Stimulated activated naive CD4-positive, alpha-beta T cell (primary cell): ENCODE results near the gene LRWD1.
A peak's percentile ranks its signal among the peaks of the same experiment; 100 is the strongest.
"Not testable (repeated sequence)": the region's sequence is repeated elsewhere in the genome, so short reads cannot be mapped to it uniquely, and the experiment has no call there.

Source experiments
- DNase-seq, 6 experiments: peaks; one replicate each; lab custom pipeline; 2025; lab: John Stamatoyannopoulos, UW

The LRWD1 gene

DNA sequence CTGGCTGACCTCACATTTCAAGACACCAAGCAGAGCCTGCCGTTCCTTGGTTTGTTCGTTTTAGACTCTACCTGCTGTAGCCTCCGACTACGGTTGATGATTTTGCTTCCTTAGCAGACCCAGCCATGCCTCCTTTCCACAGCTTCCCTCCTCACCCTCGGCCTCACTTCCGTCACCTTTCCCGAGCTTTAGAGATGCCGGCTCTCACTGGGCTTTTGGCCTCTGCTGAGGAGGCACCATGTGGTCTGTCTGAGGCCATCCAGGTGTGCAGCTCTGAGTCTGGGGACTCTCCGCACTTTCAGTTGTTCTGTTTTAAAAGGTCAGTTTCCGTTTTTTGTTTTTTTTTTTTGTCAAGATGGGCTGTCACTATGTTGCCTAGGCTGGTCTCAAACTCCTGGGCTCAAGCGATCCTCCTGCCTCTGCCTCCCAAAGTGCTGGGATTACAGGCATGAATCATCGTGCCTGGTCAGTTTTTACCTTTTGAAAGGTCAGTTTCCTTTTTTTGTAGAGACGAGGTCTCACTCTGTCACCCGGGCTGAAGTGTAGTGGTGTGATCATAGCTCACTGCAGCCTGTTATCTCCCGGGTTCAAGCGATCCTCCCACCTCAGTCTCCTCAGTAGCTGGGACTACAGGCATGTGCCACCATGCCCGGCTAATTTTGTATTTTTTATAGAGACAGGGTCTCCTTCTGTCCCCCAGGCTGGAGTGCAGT, 19.7 kb upstream of the LRWD1 start:
- DNase-seq: no peak

DNA sequence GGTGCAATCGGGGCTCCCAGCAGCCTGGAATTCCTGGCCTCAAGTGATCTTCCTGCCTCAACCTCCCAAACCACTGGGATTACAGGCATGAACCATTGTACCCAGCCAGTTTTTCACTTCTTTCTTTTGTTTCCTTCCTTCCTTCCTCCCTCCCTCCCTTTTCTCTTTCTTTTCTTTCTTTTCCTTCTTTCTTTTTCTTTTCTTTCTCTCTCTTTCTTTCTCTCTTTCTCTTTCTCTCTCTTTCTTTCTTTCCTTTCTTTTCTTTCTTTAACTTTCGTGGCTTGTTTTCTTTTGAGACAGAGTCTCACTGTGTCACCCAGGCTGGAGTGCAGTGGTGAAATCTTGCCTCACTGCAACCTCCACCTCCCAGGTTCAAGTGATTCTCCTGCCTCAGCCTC, 19.1 kb upstream of the LRWD1 start:
- DNase-seq: no peak

DNA sequence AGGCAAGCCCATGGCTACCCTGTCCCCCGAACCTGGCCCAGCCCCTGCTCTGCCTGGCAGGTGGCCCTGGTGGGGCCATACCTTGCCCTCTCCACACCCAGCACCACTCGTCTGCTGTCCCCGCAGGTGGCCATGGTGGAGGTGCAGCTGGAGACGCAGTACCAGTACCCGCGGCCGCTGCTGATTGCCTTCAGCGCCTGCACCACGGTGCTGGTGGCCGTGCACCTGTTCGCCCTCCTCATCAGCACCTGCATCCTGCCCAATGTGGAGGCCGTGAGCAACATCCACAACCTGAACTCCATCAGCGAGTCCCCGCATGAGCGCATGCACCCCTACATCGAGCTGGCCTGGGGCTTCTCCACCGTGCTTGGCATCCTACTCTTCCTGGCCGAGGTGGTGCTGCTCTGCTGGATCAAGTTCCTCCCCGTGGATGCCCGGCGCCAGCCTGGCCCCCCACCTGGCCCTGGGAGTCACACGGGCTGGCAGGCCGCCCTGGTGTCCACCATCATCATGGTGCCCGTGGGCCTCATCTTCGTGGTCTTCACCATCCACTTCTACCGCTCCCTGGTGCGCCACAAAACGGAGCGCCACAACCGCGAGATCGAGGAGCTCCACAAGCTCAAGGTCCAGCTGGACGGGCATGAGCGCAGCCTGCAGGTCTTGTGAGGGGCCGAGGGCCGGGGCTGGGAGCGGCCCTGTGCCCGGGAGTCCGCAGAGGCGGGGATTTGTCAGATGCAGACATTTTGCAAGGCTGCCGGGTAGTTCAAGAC, 18.2 kb upstream of the LRWD1 start:
- no peak for DNase-seq

DNA sequence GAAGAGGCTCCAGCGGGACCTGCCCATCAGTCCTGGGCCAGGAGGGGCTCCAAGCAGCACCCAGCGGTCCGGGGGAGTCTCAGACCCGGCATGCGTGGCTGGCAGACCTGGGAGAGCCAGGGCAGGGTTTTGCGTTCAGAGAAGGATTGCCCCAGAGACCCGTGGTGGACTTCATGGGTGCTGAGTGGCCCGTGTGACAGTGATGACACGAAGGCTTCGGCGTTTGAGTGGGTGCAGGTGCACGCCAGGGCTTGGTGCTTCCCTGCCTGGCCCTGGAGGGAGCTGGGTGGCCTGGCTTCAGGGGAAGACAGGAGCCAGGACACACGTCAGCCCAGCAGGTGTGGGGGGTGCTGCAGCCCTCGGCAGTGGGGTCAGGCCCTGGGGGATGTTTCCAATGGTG, 17.5 kb upstream of the LRWD1 start:
- no peak for DNase-seq

DNA sequence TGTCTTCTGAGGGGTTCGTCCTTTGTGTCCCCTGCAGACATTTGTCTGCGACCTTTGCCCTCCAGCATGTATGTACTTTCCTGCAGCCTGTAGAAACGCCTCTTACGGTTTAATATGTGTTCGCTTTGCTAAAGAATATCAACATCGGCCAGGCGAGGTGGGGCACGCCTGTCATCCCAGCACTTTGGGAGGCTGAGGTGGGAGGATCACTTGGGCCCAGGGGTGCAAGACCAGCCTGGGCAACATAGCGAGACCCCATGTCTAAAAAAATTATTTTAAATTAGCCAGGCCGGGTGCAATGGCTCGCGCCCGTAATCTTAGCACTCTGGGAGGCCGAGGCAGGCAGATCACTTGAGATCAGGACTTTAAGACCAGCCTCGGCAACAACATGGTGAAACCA, 15.6 kb upstream of the LRWD1 start:
- no peak for DNase-seq

DNA sequence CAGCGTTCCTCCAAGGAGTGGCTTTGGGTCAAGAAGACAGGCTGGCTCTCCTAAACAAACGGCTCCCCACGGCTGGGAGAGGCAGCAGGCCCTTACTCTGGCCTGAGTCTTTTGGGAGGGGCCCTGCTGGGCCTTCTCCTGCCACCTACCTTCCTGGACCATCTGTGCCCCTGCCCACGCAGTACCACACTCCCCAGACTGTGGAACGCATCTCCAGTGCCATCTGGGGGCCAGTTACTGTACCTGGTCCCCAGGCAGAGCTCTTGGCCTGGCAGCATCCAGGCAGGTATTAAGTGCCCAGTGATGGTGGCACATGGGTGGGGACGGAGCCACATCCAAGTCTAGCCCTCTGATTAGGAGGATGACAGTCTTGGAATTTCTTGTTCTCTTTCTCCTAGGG, 14.5 kb upstream of the LRWD1 start:
- DNase-seq: peak; percentile 29 to 59 (median 49)

DNA sequence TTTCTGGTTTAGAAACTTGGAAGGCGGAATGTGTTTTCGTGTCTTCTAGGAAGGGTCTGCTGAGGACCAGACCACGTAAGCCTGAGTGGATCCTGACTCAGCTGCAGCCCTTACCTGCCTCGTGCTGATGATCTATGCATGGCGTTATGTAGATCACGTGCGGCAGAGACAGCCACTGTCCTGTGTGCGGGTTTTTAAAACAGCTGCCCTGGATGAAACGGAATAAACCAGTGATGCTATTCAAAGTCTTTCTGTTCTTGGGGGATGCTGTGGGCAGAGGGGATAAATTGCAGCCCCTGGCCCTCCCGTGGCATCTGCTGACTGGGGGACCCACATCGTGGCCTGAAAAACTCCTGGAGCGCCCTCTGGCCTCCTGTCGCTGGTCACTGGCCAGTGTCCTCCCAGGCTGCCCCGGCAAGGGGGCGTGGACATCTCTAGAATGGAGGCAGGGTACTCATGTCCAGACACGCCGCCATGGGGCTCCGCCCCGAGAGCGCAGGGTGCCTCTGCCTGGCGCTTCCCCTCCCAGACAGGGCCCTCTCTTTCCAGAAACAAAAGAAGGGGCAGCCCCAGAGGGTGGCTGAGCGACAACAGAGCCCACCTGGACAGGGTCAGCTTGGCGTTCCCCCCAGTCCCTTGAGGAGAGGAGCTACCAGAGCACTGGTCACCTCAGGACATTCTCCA, 13.3 kb upstream of the LRWD1 start:
- DNase-seq: no peak

DNA sequence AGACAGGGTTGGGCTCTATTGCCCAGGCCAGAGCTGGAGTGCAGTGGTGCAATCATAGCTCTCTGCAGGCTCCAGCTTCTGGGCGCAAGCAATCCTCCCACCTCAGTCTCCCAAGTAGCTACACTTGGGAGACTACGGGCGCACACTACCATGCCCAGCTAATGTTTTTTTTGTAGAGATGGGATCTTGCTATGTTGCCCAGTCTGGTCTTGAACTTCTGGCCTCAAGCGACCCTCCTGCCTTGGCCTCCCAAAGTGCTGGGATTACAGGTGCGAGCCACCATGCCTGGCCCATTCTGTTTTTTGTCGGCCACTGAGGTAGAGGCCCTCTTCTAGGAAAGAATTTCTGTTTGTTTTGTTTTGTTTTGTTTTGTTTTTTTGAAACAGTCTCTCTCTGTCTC, 12.3 kb upstream of the LRWD1 start:
- no peak for DNase-seq

DNA sequence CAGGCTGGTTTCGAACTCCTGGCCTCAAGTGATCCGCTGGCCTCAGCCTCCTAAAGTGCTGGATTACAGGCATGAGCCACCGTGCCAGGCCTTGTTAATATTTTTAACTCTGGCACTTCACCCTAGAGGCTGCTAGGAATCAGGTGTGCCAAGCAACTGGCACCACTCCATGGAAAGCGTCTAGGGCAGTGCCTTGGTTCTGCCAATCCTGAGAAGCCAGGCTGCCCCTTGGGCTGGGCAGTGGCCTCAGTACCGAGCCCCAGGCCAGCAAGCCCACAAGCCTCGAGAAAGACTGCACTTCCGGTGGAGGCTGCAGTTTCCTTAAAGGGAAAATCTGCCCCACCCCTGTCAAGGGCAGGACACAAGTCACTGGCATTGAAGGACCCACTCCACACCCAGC, 11.5 kb upstream of the LRWD1 start:
- DNase-seq: no peak

DNA sequence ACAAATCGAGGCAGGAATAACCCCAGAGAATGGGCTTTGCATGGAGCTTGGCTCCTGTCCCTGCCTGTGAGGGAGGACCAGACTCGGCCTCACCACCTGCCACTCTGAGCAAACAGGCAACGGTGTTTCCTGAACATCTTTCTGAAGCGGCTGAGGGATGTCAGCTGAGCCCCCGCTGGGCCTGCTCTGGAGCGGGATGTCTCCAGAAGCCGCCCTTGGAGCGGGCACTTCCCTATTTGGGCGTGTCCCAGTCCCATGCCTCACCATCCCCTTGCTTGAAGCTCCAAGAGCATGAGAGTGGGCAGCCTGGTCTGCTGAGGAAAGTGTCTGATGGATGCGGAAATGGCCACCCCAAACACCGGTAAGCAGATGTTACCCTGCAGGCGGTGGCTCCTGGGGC, 10.3 kb upstream of the LRWD1 start:
- no peak for DNase-seq

DNA sequence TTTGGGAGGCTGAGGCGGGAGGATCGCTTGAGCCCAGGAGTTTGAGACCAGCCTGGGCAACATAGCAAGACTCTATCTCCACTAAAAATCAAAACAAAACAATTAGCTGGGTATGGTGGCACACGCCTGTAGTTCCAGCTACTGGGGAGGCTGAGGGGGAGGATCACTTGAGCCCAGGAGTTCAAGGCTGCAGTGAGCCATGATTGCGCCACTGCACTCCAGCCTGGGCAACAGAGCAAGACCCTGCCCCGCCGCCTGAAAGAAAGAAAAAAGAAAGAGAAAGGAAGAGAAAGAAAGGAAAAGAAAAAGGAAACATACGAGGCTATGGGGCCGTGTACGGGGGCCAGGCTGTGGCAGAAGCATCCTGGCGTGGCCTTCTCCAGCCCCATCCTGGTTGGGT, 9.9 kb upstream of the LRWD1 start:
- DNase-seq: not testable (repeated sequence)

DNA sequence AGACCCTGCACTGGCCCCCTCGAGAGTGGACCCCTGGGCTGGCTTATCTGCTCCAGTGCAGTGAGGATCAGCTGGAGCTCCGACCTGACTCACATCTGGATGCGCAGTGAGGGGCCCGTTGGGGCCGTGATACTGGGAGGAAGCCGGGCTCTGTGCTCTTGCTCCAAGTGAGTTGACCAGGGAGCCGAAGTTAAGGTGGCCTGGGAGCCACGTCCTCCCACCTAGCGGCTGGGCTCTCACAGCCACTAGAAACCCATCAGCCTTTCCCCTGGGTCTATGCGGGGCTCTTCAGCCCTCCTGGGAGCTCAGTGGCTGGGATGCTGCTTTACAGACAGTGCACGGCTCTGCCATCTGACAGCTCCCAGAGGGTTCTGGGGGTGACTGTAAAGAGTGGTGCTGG, 9.2 kb upstream of the LRWD1 start:
- no peak for DNase-seq

DNA sequence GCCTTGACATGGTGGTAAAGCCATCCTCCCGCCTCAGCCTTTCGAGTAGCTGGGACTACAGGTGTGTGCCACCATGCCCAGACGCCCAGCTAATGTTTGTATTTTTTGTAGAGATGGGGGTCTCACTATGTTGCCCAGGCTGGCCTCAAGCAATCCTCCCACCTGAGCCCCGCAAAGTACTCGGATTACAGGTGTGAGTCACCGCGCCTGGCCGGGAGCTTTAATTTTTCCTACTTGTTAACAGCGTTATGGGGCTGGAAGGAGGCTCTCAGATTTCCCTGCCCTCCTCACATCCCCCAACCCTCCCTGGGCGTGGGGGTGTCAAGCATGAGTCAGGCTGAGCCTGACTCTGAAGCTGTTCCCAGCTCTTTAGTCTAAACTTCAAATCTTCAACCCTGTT, 8.5 kb upstream of the LRWD1 start:
- no peak for DNase-seq

DNA sequence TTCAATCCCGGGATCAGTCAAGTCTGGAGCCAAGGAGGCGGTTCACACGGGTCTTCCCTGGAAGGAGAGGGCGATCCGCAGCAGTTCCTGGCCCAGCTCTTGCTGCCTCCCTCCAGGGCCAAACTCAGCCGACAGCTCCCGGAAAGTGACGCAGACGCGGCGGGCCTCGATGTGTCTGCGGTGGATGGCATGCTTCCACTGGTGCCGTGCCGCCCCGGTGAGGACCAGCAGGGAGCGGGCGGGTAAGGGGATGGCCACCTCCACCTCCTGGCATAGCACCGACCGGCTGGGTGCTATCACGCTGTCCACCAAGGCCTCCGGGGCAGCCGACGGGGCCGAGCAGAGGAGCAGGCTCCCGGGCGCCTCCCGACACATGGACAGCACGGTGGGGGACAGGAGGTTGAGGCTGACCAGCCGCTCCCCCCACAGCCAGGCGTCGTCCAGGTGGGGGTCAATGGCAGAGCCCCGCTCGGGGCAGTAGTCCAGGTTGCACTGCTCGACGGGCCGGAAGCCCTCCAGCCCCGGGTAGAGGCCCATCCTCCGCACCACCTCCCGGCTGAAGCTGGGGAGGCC, 7.3 kb upstream of the LRWD1 start:
- no peak for DNase-seq

DNA sequence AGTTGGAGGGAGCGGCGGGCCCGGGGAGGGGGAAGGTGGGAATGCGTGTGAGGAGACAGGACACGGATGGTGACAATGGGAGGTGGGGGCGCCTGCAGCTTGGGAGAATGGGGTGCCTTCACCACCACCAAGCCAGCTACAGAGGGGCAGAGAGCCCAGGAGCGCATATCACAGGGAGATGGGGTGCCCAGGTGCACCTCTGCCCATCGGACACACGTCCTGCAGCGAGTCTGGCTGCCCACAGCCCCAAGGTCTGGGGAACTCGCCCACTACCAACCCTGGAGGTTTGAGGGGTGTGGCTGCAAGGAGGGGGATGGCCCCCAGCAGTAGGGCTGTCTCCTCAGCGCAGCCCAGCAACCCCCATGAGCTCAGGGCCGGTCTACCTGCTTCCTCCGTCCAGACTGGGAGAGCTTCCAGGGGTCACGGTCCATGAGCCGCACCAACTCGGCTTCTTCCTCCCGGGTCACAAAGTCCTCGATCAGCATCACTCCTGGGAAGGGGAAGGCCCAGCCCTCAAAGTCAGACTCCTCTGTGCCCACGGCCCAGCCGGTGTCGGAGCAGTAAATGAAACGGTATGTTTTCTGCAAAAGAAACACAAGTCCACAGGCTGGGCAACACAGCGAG, 5.5 kb upstream of the LRWD1 start:
- DNase-seq: no peak

DNA sequence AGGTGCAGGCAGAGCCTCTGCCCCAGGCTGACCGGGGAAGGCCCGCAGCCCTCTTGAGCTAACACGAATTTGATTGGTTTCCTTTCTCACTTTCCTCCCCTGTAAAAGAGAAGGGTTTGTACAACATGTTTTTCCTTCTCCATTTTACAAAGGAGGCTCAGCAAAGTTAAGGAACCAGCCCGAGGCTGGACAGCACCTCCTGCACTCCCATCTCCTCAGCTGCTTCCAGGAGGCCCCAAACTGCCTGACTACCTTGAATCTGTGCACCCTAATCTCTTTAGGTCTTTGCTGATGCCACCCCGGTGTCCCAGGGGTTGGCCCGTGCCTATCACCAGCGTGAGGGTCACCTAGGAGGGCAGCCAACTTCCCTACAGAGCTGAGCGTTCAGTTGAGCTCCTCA, 4.3 kb upstream of the LRWD1 start:
- no peak for DNase-seq

DNA sequence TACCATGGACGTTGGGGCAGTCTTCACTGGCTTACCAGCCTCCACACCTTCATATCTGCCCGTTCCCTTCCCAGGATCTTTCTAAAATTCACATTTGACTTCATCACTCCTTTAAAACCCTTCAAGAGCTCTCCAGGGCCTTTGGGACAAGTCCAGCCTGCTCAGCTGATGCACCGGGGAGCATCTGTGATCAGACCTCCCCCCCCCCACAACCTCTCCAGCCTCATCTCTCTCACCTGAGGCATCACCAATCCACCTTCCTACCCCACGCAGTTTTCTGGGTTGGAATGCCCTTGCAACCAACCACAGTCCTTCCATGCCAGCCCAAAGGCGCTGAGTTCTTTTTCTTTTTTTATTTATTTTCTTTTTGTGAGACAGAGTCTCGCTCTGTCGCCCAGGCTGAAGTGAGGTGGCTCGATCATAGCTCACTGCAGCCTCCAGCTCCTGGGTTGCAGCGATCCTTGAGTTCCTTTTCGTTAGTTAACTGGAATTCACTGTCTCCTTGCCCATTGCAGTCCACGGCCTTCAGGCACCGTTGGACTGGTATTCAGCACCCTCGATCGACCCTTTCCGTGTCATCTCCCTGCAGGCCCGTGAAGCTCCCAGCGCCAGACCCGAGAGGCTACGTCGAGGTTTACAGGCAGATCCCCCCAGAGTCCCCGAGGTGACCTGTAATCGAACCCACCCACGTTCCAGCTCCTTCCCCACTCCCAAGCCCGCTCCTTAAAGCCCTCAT, 775 bp upstream of the LRWD1 start:
- no peak for DNase-seq

DNA sequence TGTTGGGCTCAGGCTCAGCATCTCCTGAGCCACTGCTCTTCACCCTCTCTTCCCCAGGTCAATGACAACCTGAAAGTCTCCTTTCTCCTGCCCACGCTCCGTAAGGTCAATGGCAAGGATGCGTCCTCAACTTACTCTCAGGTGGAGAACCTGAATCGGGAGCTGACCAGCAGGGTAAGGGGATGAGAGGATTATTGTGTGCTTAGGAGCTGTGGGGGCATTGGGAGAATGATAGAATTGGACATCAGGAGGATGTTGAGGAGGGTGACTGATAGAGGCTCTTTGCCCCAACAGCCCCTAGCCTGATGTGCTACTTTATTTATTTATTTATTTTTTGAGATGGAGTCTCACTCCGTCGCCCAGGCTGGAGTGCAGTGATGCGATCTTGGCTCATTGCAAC, 1.3 kb downstream of the LRWD1 start:
- DNase-seq: no peak

DNA sequence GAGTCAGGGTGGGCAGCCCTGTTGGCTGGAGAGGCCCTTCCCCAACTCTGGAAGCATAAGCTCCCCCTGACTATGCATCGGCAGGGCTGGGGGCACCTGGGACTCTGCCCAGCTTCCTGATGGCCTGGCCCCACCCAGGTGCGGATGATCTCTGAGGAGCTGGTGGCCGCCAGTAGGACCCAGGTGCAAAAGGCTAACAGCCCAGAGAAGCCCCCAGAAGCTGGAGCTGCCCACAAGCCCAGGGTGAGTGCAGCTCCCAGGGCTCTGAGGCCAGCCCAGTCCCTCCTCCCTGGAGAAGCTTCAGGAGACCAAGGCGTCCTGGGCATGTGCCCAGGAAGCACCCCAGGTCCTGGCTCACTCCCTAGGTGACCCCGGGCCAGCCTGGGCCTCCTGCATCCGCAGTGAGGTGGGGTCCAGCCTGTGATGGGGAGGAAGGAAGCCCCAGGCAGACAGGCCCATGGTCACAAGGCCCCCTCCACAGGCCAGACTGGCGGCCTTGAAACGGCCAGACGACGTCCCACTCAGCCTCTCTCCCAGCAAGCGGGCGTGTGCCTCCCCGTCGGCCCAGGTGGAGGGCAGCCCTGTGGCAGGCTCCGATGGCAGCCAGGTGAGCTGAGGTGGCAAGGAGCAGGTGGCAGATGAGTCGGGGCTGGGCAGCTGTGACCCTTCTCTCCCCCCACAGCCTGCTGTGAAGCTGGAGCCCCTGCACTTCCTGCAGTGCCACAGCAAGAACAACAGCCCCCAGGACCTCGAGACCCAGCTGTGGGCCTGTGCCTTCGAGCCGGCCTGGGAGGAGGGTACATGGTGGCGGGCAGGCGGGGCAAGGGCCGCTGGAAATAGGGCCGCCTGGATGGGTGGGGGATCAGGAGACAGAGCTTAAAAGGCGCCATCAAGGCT, 3.0 kb downstream of the LRWD1 start:
- no peak for DNase-seq

DNA sequence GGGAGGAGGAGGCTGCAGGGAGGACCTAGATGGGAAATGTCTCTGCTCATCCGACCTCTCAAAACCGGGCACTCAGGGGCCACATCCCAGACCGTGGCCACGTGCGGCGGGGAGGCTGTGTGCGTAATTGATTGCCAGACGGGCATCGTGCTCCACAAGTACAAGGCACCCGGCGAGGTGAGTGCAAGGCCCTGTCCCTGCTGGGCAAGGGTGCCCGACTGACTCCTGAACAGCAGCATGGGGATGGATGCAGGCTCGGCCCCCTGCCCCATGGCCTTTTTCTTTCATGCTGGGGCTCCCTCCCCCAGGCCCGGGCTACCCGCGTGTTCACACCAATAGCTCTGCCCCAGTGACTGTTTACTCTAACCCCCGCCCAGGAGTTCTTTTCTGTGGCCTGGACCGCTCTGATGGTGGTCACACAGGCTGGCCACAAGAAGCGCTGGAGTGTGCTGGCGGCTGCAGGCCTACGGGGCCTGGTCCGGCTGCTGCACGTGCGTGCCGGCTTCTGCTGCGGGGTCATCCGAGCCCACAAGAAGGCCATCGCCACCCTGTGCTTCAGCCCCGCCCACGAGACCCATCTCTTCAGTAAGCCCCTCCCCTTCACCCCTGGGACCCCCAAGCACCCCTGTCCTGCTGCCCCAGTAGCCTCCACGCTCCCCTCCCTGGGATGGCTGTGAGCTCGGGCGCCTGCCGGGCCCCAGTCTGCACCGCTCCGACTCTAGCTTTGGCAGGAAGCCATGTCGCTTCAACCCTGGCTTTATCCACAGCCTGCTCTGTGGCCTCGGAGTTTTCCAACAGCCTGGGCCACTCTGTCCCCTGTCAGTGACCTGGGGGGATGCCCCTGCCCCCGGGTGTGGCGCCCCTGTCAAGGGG, 3.9 kb downstream of the LRWD1 start:
- no peak for DNase-seq
